K562 (cell line): ENCODE results near the gene ENSA. TPM values are rescaled to one million over a fixed set of nuclear protein-coding genes. Genes with fewer than 3 reads are reported as not detected.
A peak's percentile ranks its signal among the peaks of the same experiment; 100 is the strongest.

Experiments used
- ATF1 ChIP-seq, 2 experiments: fragments of 450-650 bp in 1 of 2; IDR thresholded peaks; 2 replicates each; pipeline ENCODE4 v1.6.1; 2016; ENCODE audit warnings: missing compliant biosample characterization in 1 of 2, missing genetic modification characterization in 1 of 2
- E2F8 ChIP-seq: fragments of 450-650 bp; IDR thresholded peaks from 2 replicates; pipeline ENCODE4 v1.7.1; 2018; ENCODE audit warnings: mild to moderate bottlenecking, low read depth; ENCODE audit not compliant: partially characterized antibody
- EWSR1 ChIP-seq: fragments of 450-650 bp; IDR thresholded peaks from 2 replicates; pipeline ENCODE4 v1.6.1; 2018; ENCODE audit warnings: borderline replicate concordance, mild to moderate bottlenecking, low read depth, moderate library complexity; ENCODE audit not compliant: partially characterized antibody
- RNF2 ChIP-seq: sonication (generic); IDR thresholded peaks from 2 replicates; pipeline ENCODE4 v1.6.1; 2016
- SMARCE1 ChIP-seq: fragments of 450-650 bp; IDR thresholded peaks from 2 replicates; pipeline ENCODE4 v1.7.1; 2016; ENCODE audit warnings: mild to moderate bottlenecking
- SRSF7 ChIP-seq: fragments of 200-400 bp; formaldehyde crosslinking; optimal IDR thresholded peaks from 2 replicates; pipeline ENCODE3; 2017; ENCODE audit warnings: mild to moderate bottlenecking, low read depth, low read length
- TAF1 ChIP-seq: IDR thresholded peaks from 2 replicates; pipeline ENCODE4 v1.6.1; 2011; ENCODE audit warnings: mild to moderate bottlenecking, low read length, moderate library complexity; ENCODE audit not compliant: insufficient read depth, control insufficient read depth, severe bottlenecking; ENCODE audit errors: extremely low read depth
- ZEB2 ChIP-seq: fragments of 450-650 bp; IDR thresholded peaks from 2 replicates; pipeline ENCODE4 v1.6.1; 2016
- ZNF507 ChIP-seq: conservative IDR thresholded peaks from 2 replicates; pipeline ENCODE4 v1.6.1; 2017; ENCODE audit warnings: missing genetic modification characterization, missing compliant biosample characterization
- ZNF717 ChIP-seq: fragments of 250-450 bp; sonication (Bioruptor Pico); IDR thresholded peaks from 2 replicates; pipeline ENCODE4 v1.5.0; 2021
- polyA plus RNA-seq, 8 experiments: library from polyadenylated mRNA; depleted of rRNA in 4 of 8; stranded (reverse) in 5 of 8; unstranded in 3 of 8; fragments of >200 nt; fragmentation: Nextera tagmentation in 2 of 8; fragmentation: Illumina TruSeq in 1 of 8; extraction: Ambion mirVana in 2 of 8; extraction: Trizol in 1 of 8; gene quantifications; 2 replicates each; pipeline versions ENCODE4 v1.2.1 to v1.2.3, GENCODE V29; 2011 to 2014; ENCODE audit warnings: inconsistent platforms in 1 of 8, missing spikeins in 1 of 8
- total RNA-seq, 7 experiments: library from RNA; depleted of rRNA in 6 of 7; stranded (reverse); fragments of >200 nt in 6 of 7; fragmentation: Illumina TruSeq in 2 of 7; extraction: Trizol in 2 of 7; gene quantifications; 2 replicates each; pipeline versions ENCODE4 v1.2.1 to v1.2.3, GENCODE V29; 2011 to 2021; ENCODE audit warnings: low replicate concordance in 1 of 7
- TF ChIP-seq, protein P1 (sequence below): fragments of 450-650 bp; IDR thresholded peaks from 2 replicates; pipeline ENCODE4 v1.6.1; 2016; ENCODE audit warnings: low read depth
- TF ChIP-seq, protein P2 (sequence below): fragments of 450-650 bp; formaldehyde crosslinking; IDR thresholded peaks from 2 replicates; pipeline ENCODE4 v1.4.0; 2020; ENCODE audit warnings: mild to moderate bottlenecking
- TF ChIP-seq, protein P3 (sequence below): fragments of 250-450 bp; sonication (Bioruptor Pico); IDR thresholded peaks from 2 replicates; pipeline ENCODE4 v1.8.0; 2021; ENCODE audit warnings: mild to moderate bottlenecking, moderate library complexity

ENSA gene
- total and polyA plus RNA-seq, 9 of the 15 experiments (the other 6 are each of a cell fraction or from before 2014, with no cell fraction given) = 68.1 to 605 (median 188) TPM

GRCh38 chr1:150579110-150579944 is 50.1 kb downstream of the ENSA start, which contains the start of gene MCL1 (continued):
- TF ChIP-seq ATF1 (CRISPR knock-in tag; IDR thresholded peaks at IDR 0.05) = no peak
- peak; percentile 70 for TF ChIP-seq ATF1 (tag; IDR thresholded peaks at IDR 0.05)
- no peak for TF ChIP-seq ZNF507 (tag)
- no peak for TF ChIP-seq ZNF717 (CRISPR knock-in tag)
- TF ChIP-seq, protein P1, sequence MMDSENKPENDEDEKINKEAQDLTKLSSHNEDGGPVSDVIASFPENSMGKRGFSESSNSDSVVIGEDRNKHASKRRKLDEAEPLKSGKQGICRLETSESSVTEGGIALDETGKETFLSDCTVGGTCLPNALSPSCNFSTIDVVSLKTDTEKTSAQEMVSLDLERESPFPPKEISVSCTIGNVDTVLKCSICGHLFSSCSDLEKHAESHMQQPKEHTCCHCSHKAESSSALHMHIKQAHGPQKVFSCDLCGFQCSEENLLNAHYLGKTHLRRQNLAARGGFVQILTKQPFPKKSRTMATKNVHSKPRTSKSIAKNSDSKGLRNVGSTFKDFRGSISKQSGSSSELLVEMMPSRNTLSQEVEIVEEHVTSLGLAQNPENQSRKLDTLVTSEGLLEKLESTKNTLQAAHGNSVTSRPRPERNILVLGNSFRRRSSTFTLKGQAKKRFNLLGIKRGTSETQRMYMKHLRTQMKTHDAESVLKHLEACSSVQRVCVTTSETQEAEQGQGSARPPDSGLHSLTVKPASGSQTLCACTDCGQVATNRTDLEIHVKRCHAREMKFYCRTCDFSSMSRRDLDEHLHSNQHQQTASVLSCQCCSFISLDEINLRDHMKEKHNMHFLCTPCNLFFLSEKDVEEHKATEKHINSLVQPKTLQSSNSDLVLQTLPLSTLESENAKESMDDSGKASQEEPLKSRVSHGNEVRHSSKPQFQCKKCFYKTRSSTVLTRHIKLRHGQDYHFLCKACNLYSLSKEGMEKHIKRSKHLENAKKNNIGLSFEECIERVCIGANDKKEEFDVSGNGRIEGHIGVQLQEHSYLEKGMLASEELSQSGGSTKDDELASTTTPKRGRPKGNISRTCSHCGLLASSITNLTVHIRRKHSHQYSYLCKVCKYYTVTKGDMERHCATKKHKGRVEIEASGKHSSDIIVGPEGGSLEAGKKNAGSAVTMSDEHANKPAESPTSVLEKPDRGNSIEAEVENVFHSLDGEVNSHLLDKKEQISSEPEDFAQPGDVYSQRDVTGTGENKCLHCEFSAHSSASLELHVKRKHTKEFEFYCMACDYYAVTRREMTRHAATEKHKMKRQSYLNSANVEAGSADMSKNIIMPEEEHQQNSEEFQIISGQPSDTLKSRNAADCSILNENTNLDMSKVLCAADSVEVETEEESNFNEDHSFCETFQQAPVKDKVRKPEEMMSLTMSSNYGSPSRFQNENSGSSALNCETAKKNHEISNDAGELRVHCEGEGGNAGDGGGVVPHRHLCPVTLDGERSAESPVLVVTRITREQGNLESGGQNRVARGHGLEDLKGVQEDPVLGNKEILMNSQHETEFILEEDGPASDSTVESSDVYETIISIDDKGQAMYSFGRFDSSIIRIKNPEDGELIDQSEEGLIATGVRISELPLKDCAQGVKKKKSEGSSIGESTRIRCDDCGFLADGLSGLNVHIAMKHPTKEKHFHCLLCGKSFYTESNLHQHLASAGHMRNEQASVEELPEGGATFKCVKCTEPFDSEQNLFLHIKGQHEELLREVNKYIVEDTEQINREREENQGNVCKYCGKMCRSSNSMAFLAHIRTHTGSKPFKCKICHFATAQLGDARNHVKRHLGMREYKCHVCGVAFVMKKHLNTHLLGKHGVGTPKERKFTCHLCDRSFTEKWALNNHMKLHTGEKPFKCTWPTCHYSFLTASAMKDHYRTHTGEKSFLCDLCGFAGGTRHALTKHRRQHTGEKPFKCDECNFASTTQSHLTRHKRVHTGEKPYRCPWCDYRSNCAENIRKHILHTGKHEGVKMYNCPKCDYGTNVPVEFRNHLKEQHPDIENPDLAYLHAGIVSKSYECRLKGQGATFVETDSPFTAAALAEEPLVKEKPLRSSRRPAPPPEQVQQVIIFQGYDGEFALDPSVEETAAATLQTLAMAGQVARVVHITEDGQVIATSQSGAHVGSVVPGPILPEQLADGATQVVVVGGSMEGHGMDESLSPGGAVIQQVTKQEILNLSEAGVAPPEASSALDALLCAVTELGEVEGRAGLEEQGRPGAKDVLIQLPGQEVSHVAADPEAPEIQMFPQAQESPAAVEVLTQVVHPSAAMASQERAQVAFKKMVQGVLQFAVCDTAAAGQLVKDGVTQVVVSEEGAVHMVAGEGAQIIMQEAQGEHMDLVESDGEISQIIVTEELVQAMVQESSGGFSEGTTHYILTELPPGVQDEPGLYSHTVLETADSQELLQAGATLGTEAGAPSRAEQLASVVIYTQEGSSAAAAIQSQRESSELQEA = peak; percentile 63; the same call in 1 of the 2 replicates
- no peak for TF ChIP-seq SMARCE1
- TF ChIP-seq, protein P2, sequence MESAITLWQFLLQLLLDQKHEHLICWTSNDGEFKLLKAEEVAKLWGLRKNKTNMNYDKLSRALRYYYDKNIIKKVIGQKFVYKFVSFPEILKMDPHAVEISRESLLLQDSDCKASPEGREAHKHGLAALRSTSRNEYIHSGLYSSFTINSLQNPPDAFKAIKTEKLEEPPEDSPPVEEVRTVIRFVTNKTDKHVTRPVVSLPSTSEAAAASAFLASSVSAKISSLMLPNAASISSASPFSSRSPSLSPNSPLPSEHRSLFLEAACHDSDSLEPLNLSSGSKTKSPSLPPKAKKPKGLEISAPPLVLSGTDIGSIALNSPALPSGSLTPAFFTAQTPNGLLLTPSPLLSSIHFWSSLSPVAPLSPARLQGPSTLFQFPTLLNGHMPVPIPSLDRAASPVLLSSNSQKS (CRISPR knock-in tag) = no peak
- peak; percentile 99 for TF ChIP-seq TAF1
- TF ChIP-seq SRSF7 = no peak
- TF ChIP-seq EWSR1 = no peak
- TF ChIP-seq, protein P3, sequence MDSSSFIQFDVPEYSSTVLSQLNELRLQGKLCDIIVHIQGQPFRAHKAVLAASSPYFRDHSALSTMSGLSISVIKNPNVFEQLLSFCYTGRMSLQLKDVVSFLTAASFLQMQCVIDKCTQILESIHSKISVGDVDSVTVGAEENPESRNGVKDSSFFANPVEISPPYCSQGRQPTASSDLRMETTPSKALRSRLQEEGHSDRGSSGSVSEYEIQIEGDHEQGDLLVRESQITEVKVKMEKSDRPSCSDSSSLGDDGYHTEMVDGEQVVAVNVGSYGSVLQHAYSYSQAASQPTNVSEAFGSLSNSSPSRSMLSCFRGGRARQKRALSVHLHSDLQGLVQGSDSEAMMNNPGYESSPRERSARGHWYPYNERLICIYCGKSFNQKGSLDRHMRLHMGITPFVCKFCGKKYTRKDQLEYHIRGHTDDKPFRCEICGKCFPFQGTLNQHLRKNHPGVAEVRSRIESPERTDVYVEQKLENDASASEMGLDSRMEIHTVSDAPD (CRISPR knock-in tag) = no peak
- no peak for TF ChIP-seq ZEB2
- TF ChIP-seq RNF2 = peak; percentile 67
- peak; percentile 74 for TF ChIP-seq E2F8
